Fibroblast of villous mesenchyme (primary cell): Measurements from ENCODE around the gene DUSP21. TPM values are rescaled to one million over a fixed set of nuclear protein-coding genes. Genes with fewer than 3 reads are reported as not detected.

Experiments
- DNase-seq: peaks from one replicate; pipeline ENCODE4 v3.0.0-alpha.2; 2010; ENCODE audit warnings: low read depth
- H3K4me3 ChIP-seq: 2 replicates; pipeline ENCODE4 v1.5.1; 2011; ENCODE audit warnings: low read depth, mild to moderate bottlenecking, low read length
- total RNA-seq: library from RNA; depleted of rRNA; stranded (reverse); fragments of >200 nt; gene quantifications from 2 replicates; pipeline ENCODE4 v1.2.3, GENCODE V29; 2012
- TF ChIP-seq, protein P1 (sequence below): IDR thresholded peaks from 2 replicates; pipeline ENCODE4 v1.5.1; 2012; ENCODE audit warnings: low read depth, mild to moderate bottlenecking, low read length; ENCODE audit not compliant: insufficient read depth

DUSP21 gene
- total RNA-seq, 1 donor = not detected

DNA sequence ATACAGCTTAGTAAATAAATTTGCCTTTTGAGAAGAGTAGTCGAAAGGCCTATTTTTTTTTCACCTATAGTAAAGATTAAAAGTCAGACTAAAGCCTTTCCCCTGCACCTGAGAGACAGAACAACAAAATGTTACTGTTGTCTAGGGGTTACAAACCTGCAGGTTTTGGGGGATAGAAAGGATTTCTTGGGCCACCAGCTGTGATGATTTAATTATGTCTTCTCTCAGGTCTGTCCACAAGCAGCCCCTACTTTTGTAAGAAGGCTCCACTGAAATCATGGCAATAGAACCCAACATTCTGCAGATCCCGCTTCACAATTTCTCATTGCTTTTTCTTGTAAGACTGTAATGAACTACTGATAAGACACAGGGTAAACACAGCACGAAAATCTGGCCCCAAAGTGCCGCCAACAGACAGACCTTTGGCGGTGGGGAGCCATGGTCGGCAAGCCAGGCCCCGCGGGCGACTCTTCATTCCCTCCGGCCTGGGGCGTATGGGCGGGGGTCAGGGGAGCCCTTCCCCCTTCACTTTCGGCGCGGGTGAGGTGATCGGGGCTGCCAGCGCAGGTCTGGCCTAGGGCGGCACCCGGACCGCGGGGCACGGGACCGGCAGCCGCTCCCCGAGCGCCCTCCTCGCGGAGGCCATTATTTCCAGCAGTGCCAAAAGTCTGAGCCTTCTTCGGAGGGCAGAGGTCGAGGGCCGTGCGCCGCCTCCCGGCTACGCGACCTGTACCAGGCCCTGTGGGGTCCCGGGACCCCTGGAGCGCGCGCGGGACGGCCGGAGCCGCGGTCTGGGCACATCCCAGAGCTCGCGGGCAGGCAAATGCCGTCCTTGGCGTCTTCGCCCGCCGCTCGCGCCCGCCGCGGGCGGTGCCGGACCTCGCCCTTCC lies 28.4 kb downstream of the DUSP21 start:
- TF ChIP-seq, protein P1, sequence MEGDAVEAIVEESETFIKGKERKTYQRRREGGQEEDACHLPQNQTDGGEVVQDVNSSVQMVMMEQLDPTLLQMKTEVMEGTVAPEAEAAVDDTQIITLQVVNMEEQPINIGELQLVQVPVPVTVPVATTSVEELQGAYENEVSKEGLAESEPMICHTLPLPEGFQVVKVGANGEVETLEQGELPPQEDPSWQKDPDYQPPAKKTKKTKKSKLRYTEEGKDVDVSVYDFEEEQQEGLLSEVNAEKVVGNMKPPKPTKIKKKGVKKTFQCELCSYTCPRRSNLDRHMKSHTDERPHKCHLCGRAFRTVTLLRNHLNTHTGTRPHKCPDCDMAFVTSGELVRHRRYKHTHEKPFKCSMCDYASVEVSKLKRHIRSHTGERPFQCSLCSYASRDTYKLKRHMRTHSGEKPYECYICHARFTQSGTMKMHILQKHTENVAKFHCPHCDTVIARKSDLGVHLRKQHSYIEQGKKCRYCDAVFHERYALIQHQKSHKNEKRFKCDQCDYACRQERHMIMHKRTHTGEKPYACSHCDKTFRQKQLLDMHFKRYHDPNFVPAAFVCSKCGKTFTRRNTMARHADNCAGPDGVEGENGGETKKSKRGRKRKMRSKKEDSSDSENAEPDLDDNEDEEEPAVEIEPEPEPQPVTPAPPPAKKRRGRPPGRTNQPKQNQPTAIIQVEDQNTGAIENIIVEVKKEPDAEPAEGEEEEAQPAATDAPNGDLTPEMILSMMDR = no peak
- peak overlapping the region; percentile 84 for H3K4me3 ChIP-seq
- peak; percentile 37 for DNase-seq

DNA sequence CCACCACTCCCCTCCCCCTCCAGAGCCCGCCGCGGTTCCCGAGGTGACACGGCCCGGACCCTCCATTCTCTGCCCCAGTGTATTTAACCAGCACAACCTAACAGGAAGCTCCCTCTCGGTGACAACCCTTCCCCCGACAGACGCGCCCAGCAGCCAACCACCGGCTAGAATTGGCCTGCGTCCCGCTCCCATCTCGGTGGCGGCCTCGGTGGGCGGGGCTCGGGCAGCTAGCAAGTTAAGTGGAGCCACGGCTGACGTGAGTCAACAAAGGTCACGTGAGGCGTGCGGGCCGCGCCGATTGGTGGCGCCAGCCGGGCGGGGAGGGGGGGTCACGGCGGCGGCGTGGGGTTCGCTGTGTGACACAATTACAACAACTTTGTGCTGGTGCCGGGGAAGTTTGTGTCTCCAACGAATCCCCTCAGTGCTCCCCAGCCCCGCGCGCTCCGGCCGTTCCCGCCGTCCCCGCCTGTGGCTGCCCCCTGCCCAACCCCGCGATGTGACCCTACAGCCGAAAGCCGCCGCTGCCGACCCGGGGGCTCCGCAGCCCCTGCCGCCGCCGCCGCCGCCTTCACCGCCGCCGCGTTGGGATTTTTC lies 29.1 kb downstream of the DUSP21 start, which contains the start of gene KDM6A:
KDM6A (plus strand) TSS at position 368 of the 594 bp plus-strand sequence. CDS start 364 bp downstream, outside the sequence.
- peak within 1 kb of the TSS; percentile 84 for H3K4me3 ChIP-seq
- DNase-seq = peak; percentile 97
- TF ChIP-seq, protein P1 = no peak

DNA sequence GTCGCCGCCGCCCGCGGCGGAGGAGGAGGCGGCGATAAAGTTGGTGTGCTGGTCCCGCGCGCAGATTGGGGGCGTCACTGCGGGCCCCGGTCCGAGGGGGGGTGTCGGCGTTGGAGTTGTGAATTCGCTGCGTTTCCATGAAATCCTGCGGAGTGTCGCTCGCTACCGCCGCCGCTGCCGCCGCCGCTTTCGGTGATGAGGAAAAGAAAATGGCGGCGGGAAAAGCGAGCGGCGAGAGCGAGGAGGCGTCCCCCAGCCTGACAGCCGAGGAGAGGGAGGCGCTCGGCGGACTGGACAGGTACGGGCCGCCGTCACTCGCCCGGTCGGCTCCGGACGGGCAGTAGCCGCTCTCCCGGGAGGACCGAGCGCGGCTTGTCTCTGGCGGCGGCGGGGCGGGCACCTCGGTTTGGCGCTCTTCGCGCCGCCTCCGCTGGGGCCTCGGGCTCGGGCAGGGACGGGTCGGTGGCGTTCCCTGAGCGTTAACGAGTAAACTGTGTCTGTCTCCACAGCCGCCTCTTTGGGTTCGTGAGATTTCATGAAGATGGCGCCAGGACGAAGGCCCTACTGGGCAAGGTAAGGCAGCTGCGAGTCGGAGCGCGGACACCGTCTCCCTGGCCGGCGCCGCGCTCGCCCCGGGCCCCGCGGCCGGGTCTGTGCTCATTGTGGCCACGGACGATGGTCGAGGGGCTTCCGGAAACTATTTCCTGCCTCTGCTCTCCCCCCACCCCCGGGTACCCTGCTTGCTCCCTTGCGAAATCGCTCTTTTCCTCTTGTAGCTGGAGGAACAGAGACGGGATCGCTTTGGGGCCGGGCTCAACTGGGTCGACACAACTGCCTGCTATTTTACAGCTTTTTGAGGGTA lies 29.8 kb downstream of the DUSP21 start:
- H3K4me3 ChIP-seq = peak overlapping the region; percentile 84
- DNase-seq = peak; percentile 46
- TF ChIP-seq, protein P1 = no peak

DNA sequence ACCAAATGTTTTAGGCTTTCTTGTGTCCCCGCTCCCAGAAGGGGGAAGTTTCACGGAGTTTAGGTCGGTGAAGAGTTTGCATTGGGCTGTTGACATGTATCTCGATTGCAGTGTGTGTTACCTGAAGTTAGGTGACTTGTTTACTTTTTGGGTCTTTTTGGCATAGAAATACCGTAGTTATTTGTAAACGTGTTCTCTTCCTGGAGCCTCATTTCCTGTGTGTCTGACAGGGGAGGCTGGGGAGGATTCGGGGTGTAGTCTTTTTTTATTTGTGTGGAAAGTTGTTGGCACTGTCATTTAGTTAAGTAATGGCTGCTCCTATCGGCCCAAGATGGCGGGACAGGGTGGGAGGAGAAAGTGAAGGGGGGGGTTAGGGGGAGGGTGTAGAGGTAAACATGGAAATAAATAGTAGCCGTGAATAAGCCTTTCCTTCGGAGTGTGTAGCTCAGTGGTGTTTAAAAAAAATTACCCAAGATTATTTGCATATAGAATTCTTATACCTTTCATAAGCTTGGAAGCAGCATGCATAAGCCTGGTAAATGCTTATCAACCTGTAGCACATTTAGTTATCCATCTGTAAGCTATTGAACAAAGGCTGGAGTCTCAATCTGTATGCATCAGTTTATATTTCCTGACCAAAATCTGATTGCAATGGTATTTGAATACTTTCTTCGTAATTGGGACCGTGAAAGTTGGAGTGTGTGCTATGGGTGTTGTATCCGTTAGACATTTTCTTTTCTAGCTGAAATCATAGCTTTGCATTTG lies 30.8 kb downstream of the DUSP21 start:
- H3K4me3 ChIP-seq = peak overlapping the region; percentile 84
- DNase-seq = peak; percentile 55
- TF ChIP-seq, protein P1 = no peak

DNA sequence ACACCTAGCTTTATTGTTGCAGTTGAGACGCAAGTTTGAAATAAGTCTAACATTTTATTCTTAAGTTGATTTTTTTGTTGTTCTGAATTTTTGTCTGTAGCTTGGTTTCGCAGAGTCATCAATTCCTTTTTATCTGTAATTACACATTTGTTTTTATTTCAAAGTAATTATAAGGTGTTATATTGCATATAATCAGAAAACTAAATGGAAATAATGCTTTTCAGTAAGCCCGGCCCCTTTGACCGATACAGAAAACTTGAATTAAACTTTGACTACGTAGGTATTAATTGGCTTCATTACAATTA lies 31.3 kb downstream of the DUSP21 start:
- H3K4me3 ChIP-seq = peak overlapping the region; percentile 84
- TF ChIP-seq, protein P1 = no peak
- DNase-seq = no peak

DNA sequence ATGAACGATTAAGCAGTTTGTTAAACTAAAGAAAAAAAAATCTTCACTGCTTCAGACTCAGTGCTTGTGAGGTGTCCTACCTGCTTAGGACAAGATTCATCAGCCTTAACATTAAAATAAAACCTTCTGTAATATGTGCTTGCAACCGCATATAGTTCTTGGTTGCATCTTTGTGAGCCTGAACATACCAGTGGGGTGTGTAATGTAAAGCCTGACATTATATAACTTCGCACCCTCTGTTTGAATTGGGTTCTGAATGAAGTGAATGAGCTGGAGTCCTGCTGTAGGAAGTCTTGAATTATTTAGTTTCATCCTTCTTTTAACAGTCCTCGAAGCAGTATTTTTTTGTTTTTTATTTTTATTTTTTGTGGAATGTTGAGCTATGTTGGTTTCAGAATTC lies 32.3 kb downstream of the DUSP21 start:
- no peak for DNase-seq
- TF ChIP-seq, protein P1 = no peak
- H3K4me3 ChIP-seq = peak overlapping the region; percentile 84
